HG03139 (cell line): Measurements from ENCODE around the gene BCL2L14.

Experiments used
- ATAC-seq: cut with Tn5 transposase; IDR thresholded peaks from one replicate; pipeline ENCODE4 v1.9.1; 2021; ENCODE audit not compliant: unreplicated experiment

The BCL2L14 gene

GRCh38 chr12:12070674-12071656 lies at the start of gene BCL2L14:
TSS of gene BCL2L14 (plus strand) at chr12:12070939. CDS start at chr12:12079306, 8,367 bp downstream.
- ATAC-seq, result no peak

- ATAC-seq, result no peak
These were observed 48.3 kb upstream of the BCL2L14 start for GRCh38 chr12:12022306-12022936.

GRCh38 chr12:12023456-12023855 lies 47.3 kb upstream of the BCL2L14 start:
- ATAC-seq, result no peak

GRCh38 chr12:12024911-12025682 lies 45.6 kb upstream of the BCL2L14 start:
- ATAC-seq, result peak; percentile 92

GRCh38 chr12:12025799-12026386 lies 44.8 kb upstream of the BCL2L14 start:
- ATAC-seq, result no peak

- no peak for ATAC-seq
These were observed 41.9 kb upstream of the BCL2L14 start for GRCh38 chr12:12028668-12029402.

GRCh38 chr12:12029653-12030052 lies 41.1 kb upstream of the BCL2L14 start:
- no peak for ATAC-seq

GRCh38 chr12:12032260-12032791 lies 38.4 kb upstream of the BCL2L14 start:
- no peak for ATAC-seq

GRCh38 chr12:12032851-12033797 lies 37.6 kb upstream of the BCL2L14 start:
- ATAC-seq, result no peak

- ATAC-seq, result no peak
These were observed 36.9 kb upstream of the BCL2L14 start for GRCh38 chr12:12033824-12034223.

GRCh38 chr12:12034344-12034743 lies 36.4 kb upstream of the BCL2L14 start:
- no peak for ATAC-seq

- ATAC-seq, result no peak
These were observed 35.5 kb upstream of the BCL2L14 start for GRCh38 chr12:12035229-12035628.

- ATAC-seq, result no peak
These were observed 33.8 kb upstream of the BCL2L14 start for GRCh38 chr12:12036901-12037300.

GRCh38 chr12:12039897-12040296 lies 30.8 kb upstream of the BCL2L14 start:
- no peak for ATAC-seq

- no peak for ATAC-seq
These were observed 24.3 kb upstream of the BCL2L14 start for GRCh38 chr12:12046401-12046800.

- no peak for ATAC-seq
These were observed 23.1 kb upstream of the BCL2L14 start for GRCh38 chr12:12047682-12048081.

- no peak for ATAC-seq
These were observed 22.5 kb upstream of the BCL2L14 start for GRCh38 chr12:12048266-12048665.

- ATAC-seq, result no peak
These were observed 22.0 kb upstream of the BCL2L14 start for GRCh38 chr12:12048714-12049113.

GRCh38 chr12:12051668-12052067 lies 19.1 kb upstream of the BCL2L14 start:
- ATAC-seq, result no peak
